B cell (primary cell): Measurements from ENCODE around the gene MAP2K1.

Source experiments
- CTCF ChIP-seq: fragments of 200-600 bp; IDR thresholded peaks from one replicate; pipeline ENCODE4 v1.8.0; 2022; ENCODE audit warnings: antibody characterized with exemption, mild to moderate bottlenecking
- EZH2 ChIP-seq: IDR thresholded peaks from 2 replicates; pipeline ENCODE4 v1.6.1; 2012; ENCODE audit warnings: borderline replicate concordance, low read depth, mild to moderate bottlenecking, moderate library complexity, low read length; ENCODE audit not compliant: insufficient read depth, poor library complexity, severe bottlenecking

- no peak for TF ChIP-seq CTCF
- TF ChIP-seq EZH2: no peak
These were observed 66.4 kb downstream of the MAP2K1 start for GRCh38 chr15:66452971-66453580.
